Measurements from ENCODE around the gene RBBP8NL.

The RBBP8NL gene

GRCh38 chr20:62403331-62403730 is 24.0 kb downstream of the RBBP8NL start:
- ATAC-seq: no peak
- no peak overlapping the region for H3K4me3 Mint-ChIP-seq
- H3K27ac Mint-ChIP-seq: no peak overlapping the region
- no peaks in the 10 kb centered on the region for H3K9me3 Mint-ChIP-seq
- DNase-seq: no peak
- no peaks in the 10 kb centered on the region for H3K27me3 Mint-ChIP-seq
- peaks cover 15% of the 10 kb centered on the region for H3K4me1 Mint-ChIP-seq
- no peaks in the 10 kb centered on the region for H3K36me3 Mint-ChIP-seq (ENCODE audit: low read depth)

DNA sequence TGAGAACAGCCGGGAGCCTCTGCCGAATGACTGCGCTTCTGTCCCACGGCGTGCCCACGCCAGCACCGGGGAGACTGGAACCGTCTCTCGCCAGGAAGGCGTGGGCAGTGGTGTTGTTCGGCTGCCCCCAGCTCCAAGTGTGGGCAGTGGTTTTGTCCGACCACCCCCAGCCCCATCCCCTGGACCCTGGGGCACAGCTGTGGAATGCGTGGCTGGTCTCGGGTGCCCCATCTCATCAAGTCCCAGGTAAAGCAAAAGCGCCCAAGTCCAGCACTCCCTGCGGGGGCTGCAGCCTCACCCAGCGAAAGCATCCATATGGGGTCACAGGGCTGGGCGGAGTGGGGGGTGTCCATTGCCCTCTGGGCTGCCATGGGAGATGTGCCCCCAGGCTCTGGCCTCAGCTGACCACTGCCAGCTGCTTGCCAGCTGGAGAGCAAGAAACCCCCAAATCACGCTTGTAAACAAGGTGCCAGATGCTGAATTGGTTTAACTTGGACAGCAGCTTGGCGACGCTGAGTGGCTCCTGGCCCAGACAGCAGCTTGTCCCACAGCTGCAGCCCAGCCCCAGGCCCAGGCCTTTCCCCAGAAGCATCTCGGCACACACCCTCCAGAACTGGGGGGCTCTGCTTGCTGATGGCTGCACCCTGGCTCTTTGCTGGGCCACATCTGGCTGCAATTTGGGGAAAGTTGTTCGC is 24.7 kb downstream of the RBBP8NL start:
- no peak overlapping the region for H3K4me3 Mint-ChIP-seq
- no peak overlapping the region for H3K27ac Mint-ChIP-seq
- ATAC-seq: no peak
- no peak for DNase-seq
- H3K36me3 Mint-ChIP-seq (ENCODE audit: low read depth): no peaks in the 10 kb centered on the region
- H3K27me3 Mint-ChIP-seq: no peaks in the 10 kb centered on the region
- H3K9me3 Mint-ChIP-seq: no peaks in the 10 kb centered on the region
- peaks cover 11% of the 10 kb centered on the region for H3K4me1 Mint-ChIP-seq

DNA sequence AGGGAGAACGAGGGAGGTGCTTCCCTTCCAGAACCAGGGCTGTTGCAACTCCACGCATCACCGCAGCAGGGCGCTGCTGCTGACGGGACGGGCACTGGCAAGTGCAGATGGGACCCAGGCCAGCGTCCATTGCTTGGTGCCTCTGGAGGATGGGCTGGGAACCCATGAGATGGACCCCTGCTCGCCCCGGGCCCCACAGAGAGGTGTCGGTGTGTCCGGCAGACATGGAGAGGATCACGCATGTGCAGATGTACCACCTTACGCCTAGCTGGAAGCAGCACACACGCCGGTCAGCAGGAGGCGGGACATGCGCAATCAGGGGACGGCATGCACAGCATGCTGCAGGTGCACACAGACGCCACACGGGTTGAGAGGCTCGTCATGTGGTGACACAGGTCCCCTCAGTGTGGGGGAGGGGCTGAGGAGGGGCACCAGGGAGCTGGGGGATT is 26.0 kb downstream of the RBBP8NL start:
- H3K4me3 Mint-ChIP-seq: no peak overlapping the region
- H3K27ac Mint-ChIP-seq: no peak overlapping the region
- no peaks in the 10 kb centered on the region for H3K9me3 Mint-ChIP-seq
- ATAC-seq: no peak
- peaks cover 3% of the 10 kb centered on the region for H3K36me3 Mint-ChIP-seq (ENCODE audit: low read depth)
- no peaks in the 10 kb centered on the region for H3K27me3 Mint-ChIP-seq
- DNase-seq: no peak
- peaks cover 11% of the 10 kb centered on the region for H3K4me1 Mint-ChIP-seq

DNA sequence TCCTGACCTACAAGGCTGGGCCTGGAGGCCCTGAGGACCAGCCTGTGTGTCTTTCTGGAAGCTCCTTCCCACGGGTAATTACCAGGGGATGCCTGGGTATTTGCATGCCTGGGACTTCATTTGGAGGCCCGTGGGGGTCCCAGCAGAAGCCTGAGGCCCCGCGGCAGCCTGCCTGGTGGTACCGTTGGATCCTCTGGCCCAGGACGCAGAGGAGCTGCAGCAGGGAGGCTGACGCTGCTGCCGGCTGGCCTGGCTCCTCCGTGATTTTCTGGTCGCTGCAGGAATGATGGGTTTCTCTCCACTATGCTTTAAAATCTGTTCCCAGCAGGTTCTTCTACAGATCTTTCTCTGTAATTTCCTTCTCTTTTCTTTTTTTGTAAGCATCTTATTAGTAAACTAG is 26.8 kb downstream of the RBBP8NL start:
- Mint-ChIP-seq H3K27me3 (no peaks in the 10 kb centered on the region), H3K4me3 (no peak overlapping the region), H3K9me3 (no peaks in the 10 kb centered on the region), H3K36me3 (ENCODE audit: low read depth) (peaks cover 3% of the 10 kb centered on the region), H3K4me1 (peaks cover 5% of the 10 kb centered on the region), H3K27ac (no peak overlapping the region)
- DNase-seq (no peak), ATAC-seq (no peak)

DNA sequence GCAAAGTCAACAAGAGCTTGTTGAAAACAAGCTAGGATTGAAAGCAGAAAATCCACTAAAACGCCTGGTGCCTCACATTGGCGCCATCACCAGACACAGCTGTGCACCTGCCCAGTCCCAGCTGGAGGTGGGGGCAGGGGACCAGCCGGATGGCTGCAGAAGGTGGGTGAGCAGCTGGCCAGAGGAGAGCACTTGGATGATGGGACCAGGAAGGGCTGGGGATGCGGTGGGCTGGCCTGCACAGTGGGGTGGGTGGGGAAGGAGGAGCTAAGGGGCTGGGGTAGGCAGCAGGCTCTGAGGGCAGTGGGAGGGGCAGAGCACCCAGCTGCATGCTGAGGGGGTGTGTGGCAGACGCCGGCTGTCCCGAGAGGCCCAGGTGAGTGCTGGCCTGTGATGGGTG is 27.3 kb downstream of the RBBP8NL start:
- Mint-ChIP-seq H3K4me1 (peaks cover under 1% of the 10 kb centered on the region), H3K27me3 (no peaks in the 10 kb centered on the region), H3K9me3 (no peaks in the 10 kb centered on the region), H3K4me3 (no peak overlapping the region), H3K27ac (no peak overlapping the region), H3K36me3 (ENCODE audit: low read depth) (peaks cover 3% of the 10 kb centered on the region)
- ATAC-seq (no peak), DNase-seq (no peak)

- Mint-ChIP-seq H3K4me1 (no peaks in the 10 kb centered on the region), H3K4me3 (no peak overlapping the region), H3K36me3 (ENCODE audit: low read depth) (peaks cover 3% of the 10 kb centered on the region), H3K27me3 (no peaks in the 10 kb centered on the region), H3K27ac (no peak overlapping the region), H3K9me3 (no peaks in the 10 kb centered on the region)
- ATAC-seq: no peak
- no peak for DNase-seq
These were observed 29.1 kb downstream of the RBBP8NL start for GRCh38 chr20:62398120-62398821.

GRCh38 chr20:62396367-62397239 is 30.7 kb downstream of the RBBP8NL start:
- H3K27ac Mint-ChIP-seq: no peak overlapping the region
- H3K36me3 Mint-ChIP-seq (ENCODE audit: low read depth): peaks cover 3% of the 10 kb centered on the region
- ATAC-seq (no peak), DNase-seq (no peak)
- no peaks in the 10 kb centered on the region for H3K27me3 Mint-ChIP-seq
- H3K9me3 Mint-ChIP-seq: no peaks in the 10 kb centered on the region
- no peak overlapping the region for H3K4me3 Mint-ChIP-seq
- H3K4me1 Mint-ChIP-seq: no peaks in the 10 kb centered on the region

DNA sequence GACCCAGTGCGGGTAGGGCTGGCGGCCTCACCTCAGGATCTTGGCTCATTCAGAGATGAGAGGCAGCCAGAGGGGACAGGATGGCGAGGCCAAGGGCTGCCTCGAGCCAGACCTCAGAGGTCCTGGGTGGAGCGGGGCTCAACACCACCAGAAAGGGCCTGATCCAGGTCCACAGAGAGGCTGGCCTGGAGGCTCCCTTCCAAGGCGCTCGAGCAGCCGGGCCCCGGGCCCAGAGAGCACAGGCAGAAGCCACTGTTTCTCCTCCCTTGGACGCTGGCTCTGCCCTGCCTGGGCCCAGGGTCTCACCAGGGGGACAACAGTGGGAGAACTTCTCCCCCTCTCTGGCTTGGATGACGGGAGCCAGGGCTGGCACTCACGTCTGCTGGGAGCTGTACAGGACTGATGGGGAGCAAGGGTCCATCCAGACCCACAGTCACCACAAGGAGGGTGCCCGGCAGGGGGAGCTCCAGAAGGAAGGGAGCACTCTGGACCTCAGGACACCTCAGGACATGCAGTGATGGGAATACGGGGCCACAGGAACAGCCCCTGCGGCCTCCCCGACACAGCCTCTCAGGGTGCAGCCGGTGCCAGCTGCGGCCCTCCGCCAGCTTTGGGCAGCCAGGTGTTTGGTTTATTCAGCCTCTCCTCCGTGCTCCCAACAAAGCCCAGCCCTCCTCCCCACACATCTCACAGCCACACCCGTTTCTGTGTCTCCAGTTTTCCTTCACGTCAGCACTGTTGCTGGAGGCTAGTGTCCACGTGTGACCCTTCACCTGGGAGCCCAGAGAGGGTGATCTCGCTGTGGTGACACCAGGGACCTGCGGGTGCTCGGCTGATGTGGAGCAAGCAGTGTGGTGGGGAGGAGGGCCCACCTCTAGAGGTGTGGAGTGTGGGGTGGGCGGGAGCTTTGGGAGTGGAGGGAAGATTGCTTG is 31.8 kb downstream of the RBBP8NL start:
- no peak overlapping the region for H3K4me3 Mint-ChIP-seq
- H3K9me3 Mint-ChIP-seq: no peaks in the 10 kb centered on the region
- H3K36me3 Mint-ChIP-seq (ENCODE audit: low read depth): peaks cover 3% of the 10 kb centered on the region
- DNase-seq (no peak), ATAC-seq (no peak)
- H3K4me1 Mint-ChIP-seq: no peaks in the 10 kb centered on the region
- H3K27ac Mint-ChIP-seq: no peak overlapping the region
- H3K27me3 Mint-ChIP-seq: no peaks in the 10 kb centered on the region

DNA sequence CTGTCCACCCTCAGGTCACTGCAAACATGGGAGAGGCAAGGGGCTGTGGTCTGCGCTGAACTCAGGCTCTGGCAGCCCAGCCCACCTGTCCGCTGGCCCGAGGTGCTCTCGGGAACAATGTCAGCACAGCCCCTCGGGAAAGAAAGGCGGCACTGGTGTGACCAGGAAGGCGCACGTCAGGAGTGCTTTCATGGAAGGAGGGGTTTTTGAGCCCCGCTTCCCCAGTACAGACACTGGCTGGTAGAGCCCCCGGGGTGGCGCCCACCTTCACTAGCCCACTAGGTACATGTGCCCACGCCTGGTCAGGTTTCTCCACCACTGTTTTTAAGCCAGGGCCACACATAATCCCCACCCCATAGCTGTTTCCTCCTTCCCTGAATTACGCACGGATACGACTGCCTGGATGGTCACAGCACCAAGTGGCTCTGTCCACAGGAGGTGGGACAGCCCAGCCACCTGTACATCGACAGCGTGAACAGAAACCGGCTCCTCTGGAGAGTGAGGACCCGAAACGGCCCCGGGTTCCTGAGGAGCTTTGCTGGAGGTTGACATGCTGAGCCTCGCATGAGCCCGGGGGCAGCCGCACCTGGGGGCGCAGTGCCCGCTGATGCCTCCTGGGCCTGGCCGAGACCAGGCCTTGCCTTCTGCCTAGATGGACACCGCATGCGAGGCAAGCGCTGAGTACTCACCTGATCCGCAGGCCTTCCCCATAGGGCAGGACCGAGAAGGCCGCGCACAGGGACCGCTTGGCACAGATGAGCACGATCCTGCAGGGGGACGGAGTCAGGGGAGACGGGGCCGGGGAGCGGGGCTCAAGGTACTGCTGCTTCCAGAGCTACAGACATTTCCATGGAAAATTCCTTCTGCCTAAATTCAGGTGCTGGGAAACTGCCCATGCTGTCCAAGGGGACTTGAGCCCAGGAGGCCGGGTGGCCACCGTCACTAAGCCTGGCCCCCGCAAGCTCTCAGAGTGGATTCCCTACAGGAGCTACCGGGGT is 32.8 kb downstream of the RBBP8NL start:
- no peak for ATAC-seq
- Mint-ChIP-seq H3K4me1 (peaks cover 3% of the 10 kb centered on the region), H3K27me3 (no peaks in the 10 kb centered on the region), H3K36me3 (ENCODE audit: low read depth) (peaks cover 11% of the 10 kb centered on the region), H3K4me3 (no peak overlapping the region), H3K9me3 (no peaks in the 10 kb centered on the region), H3K27ac (no peak overlapping the region)
- no peak for DNase-seq

- DNase-seq (no peak), ATAC-seq (no peak)
- H3K36me3 Mint-ChIP-seq (ENCODE audit: low read depth): peaks cover 19% of the 10 kb centered on the region
- no peak overlapping the region for H3K4me3 Mint-ChIP-seq
- no peaks in the 10 kb centered on the region for H3K9me3 Mint-ChIP-seq
- H3K27me3 Mint-ChIP-seq: no peaks in the 10 kb centered on the region
- no peak overlapping the region for H3K27ac Mint-ChIP-seq
- H3K4me1 Mint-ChIP-seq: peaks cover 6% of the 10 kb centered on the region
These were observed 33.5 kb downstream of the RBBP8NL start for GRCh38 chr20:62393830-62394229.

DNA sequence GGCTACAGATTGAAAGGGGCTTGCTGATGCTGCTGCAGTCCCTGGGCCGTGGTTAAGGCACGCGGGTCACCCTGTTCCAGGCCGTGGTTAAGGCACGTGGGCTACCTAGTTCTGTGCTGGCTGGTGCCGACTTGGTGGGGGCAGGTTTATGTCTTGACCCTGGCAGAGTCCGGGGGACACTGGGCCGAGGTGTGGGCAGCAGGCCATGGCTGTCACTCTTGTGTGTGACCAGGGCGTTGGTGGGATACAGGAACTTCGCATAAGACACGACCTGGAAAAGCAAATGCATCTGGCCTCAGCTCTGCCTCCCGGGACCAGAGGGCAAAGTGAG is 34.0 kb downstream of the RBBP8NL start:
- peaks cover 24% of the 10 kb centered on the region for H3K36me3 Mint-ChIP-seq (ENCODE audit: low read depth)
- DNase-seq: no peak

GRCh38 chr20:62392621-62393334 is 34.6 kb downstream of the RBBP8NL start:
- peaks cover 17% of the 10 kb centered on the region for H3K4me1 Mint-ChIP-seq
- peaks cover 29% of the 10 kb centered on the region for H3K36me3 Mint-ChIP-seq (ENCODE audit: low read depth)
- no peaks in the 10 kb centered on the region for H3K9me3 Mint-ChIP-seq
- no peak for DNase-seq
- H3K27me3 Mint-ChIP-seq: no peaks in the 10 kb centered on the region
- no peak overlapping the region for H3K27ac Mint-ChIP-seq
- no peak for ATAC-seq
- no peak overlapping the region for H3K4me3 Mint-ChIP-seq

More for the DNA sequence above, 34.0 kb downstream of the RBBP8NL start:
- H3K27me3 Mint-ChIP-seq: no peaks in the 10 kb centered on the region
- no peak for ATAC-seq
- H3K9me3 Mint-ChIP-seq: no peaks in the 10 kb centered on the region
- H3K4me3 Mint-ChIP-seq: no peak overlapping the region
- H3K4me1 Mint-ChIP-seq: peaks cover 12% of the 10 kb centered on the region
- H3K27ac Mint-ChIP-seq: no peak overlapping the region

- DNase-seq: no peak
- Mint-ChIP-seq H3K36me3 (ENCODE audit: low read depth) (peaks cover 32% of the 10 kb centered on the region), H3K27ac (no peak overlapping the region), H3K4me1 (peaks cover 20% of the 10 kb centered on the region), H3K4me3 (no peak overlapping the region), H3K27me3 (no peaks in the 10 kb centered on the region), H3K9me3 (no peaks in the 10 kb centered on the region)
- no peak for ATAC-seq
These were observed 35.3 kb downstream of the RBBP8NL start for GRCh38 chr20:62392077-62392418.
